HG03280 (cell line): ENCODE results near the gene PNPO.
A peak's percentile ranks its signal among the peaks of the same experiment; 100 is the strongest.
"Not testable (repeated sequence)": the region's sequence is repeated elsewhere in the genome, so short reads cannot be mapped to it uniquely, and the experiment has no call there.

Experiments
- ATAC-seq: cut with Tn5 transposase; IDR thresholded peaks from one replicate; pipeline ENCODE4 v1.9.1; 2021; ENCODE audit warnings: mild to moderate bottlenecking, moderate library complexity; ENCODE audit not compliant: unreplicated experiment

Gene PNPO

GRCh38 chr17:47970725-47971499 lies 29.5 kb downstream of the PNPO start, which contains the start of gene CDK5RAP3:
CDK5RAP3 (plus strand) TSS chr17:47971113; CDS start chr17:47971147, 34 bp downstream.
- peak; percentile 96 for ATAC-seq

GRCh38 chr17:47973541-47973940 lies 32.2 kb downstream of the PNPO start:
- ATAC-seq = no peak

GRCh38 chr17:47975189-47975822 lies 33.9 kb downstream of the PNPO start:
- no peak for ATAC-seq

- no peak for ATAC-seq
These were observed 34.4 kb downstream of the PNPO start for GRCh38 chr17:47975823-47976205.

- no peak for ATAC-seq
These were observed 37.0 kb downstream of the PNPO start for GRCh38 chr17:47978324-47978723.

- no peak for ATAC-seq
These were observed 39.2 kb downstream of the PNPO start for GRCh38 chr17:47980541-47980940.

GRCh38 chr17:47981462-47981861 lies 40.1 kb downstream of the PNPO start:
- no peak for ATAC-seq

- ATAC-seq = no peak
These were observed 40.8 kb downstream of the PNPO start for GRCh38 chr17:47982091-47982617.

GRCh38 chr17:47982645-47983390 lies 41.4 kb downstream of the PNPO start:
- ATAC-seq = no peak

GRCh38 chr17:47983492-47984223 lies 42.3 kb downstream of the PNPO start:
- no peak for ATAC-seq

GRCh38 chr17:47986520-47986919 lies 45.1 kb downstream of the PNPO start:
- ATAC-seq = no peak

GRCh38 chr17:47987240-47987835 lies 46.0 kb downstream of the PNPO start:
- no peak for ATAC-seq

GRCh38 chr17:47988445-47988844 lies 47.1 kb downstream of the PNPO start:
- ATAC-seq = not testable (repeated sequence)

- ATAC-seq = no peak
These were observed 47.8 kb downstream of the PNPO start for GRCh38 chr17:47989159-47989558.

- ATAC-seq = no peak
These were observed 48.3 kb downstream of the PNPO start for GRCh38 chr17:47989700-47990099.

GRCh38 chr17:47990962-47991731 lies 49.8 kb downstream of the PNPO start:
- no peak for ATAC-seq

- ATAC-seq = no peak
These were observed 50.8 kb downstream of the PNPO start for GRCh38 chr17:47992216-47992615.

GRCh38 chr17:47993031-47993564 lies 51.7 kb downstream of the PNPO start:
- no peak for ATAC-seq

GRCh38 chr17:47993964-47994363 lies 52.6 kb downstream of the PNPO start:
- ATAC-seq = no peak
